Measurements from ENCODE around the gene CTXND1. TPM values are rescaled to one million over a fixed set of nuclear protein-coding genes. Genes with fewer than 3 reads are reported as not detected.
"Not testable (repeated sequence)": the region's sequence is repeated elsewhere in the genome, so short reads cannot be mapped to it uniquely, and the experiment has no call there.

CTXND1 gene
- total RNA-seq = not detected in 2 replicates
- not detected for polyA plus RNA-seq (2012)

DNA sequence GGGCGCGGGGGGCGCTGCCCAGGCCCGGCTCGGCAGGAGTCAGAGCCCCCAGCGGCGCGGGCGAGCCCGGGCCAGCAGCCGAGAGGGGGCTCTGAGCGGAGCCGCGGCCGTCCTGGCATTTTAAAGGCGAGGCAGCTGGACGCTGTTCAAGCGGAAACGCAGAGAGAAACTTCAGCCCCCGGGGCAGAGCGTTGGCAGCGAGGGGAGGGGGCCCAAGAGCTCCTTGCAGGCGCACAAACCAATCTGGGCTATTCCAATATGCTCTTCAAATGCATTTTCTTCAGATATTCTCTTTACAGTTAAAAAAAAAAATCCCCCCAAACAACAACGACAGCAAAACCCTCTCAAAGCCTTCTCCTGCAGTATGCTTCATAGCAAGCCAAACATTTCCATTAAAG is at the start of gene CTXND1:
Gene CTXND1 (minus strand): TSS at position 93 of the 398 bp plus-strand sequence. CDS start 50,264 bp downstream, outside the sequence.
- no peak for DNase-seq (ENCODE audit: low read depth)

DNA sequence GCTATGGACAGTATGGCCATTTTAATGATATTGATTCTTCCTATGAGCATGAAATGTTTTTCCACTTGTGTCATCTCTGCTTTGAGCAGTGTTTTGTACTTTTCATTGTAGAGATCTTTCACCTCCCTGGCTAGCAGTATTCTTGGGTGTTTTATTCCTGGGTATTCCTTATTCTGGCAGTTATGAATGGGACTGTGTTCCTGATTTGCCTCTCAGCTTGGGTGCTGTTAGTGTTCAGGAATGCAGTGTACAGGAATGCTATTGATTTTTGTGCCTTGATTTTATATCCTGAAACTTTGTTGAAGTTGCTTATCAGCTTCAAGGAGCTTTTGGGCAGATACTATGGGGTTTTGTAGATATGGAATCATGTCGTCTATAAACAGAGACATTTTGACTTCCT is 49.5 kb upstream of the CTXND1 start:
- DNase-seq (ENCODE audit: low read depth) = no peak

DNA sequence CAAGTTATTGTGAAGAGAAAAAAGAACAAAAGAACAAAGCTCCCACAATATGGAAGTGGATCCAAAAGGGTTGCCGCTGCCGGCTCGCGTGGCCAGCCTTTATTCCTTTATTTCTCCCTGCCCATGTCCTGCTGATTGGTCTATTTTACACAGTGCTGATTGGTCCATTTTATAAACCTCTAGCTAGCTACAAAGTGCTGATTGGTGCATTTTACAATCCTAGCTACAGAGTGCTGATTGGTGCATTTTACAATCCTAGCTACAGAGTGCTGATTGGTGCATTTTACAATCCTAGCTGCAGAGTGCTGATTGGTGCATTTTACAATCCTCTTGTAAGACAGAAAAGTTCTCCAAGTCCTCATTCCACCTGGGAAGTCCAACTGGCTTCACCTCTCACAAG is 43.8 kb upstream of the CTXND1 start:
- not testable (repeated sequence) for DNase-seq (ENCODE audit: low read depth)

DNA sequence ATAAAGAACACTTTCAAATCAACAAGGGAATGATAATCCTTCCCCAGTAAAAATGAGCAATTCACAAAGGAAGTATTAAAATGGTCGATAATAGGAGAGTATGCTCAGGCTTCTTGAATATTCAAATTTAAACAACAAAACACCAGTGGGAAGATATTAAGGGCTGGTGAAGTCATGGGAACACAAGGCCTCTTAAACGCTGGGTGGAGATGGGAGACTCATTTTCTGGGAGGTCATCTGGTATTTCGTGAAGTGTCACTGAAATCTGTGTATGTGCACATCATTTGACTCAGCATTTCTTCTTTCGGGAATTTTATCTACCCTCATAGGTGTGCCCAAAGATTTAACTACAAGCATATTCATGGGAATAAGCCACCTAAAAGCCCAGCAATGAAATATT is 40.1 kb upstream of the CTXND1 start:
- no peak for DNase-seq (ENCODE audit: low read depth)

DNA sequence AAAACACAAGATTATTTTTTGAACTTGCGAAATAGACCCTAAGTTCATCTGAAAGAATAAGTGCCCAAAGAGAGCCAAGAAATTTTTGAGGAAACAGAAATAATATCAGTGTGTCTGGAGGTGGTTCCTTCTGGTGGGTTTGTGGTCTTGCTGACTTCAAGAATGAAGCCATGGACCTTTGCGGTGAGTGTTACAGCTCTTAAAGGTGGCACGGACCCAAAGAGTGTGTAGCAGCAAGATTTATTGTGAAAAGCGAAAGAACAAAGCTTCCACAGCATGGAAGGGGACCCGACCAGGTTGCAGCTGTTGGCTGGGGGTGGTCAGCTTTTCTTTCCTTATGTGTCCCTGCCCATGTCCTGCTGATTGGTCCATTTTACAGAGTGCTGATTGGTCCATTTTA is 38.9 kb upstream of the CTXND1 start:
- DNase-seq (ENCODE audit: low read depth) = not testable (repeated sequence)

DNA sequence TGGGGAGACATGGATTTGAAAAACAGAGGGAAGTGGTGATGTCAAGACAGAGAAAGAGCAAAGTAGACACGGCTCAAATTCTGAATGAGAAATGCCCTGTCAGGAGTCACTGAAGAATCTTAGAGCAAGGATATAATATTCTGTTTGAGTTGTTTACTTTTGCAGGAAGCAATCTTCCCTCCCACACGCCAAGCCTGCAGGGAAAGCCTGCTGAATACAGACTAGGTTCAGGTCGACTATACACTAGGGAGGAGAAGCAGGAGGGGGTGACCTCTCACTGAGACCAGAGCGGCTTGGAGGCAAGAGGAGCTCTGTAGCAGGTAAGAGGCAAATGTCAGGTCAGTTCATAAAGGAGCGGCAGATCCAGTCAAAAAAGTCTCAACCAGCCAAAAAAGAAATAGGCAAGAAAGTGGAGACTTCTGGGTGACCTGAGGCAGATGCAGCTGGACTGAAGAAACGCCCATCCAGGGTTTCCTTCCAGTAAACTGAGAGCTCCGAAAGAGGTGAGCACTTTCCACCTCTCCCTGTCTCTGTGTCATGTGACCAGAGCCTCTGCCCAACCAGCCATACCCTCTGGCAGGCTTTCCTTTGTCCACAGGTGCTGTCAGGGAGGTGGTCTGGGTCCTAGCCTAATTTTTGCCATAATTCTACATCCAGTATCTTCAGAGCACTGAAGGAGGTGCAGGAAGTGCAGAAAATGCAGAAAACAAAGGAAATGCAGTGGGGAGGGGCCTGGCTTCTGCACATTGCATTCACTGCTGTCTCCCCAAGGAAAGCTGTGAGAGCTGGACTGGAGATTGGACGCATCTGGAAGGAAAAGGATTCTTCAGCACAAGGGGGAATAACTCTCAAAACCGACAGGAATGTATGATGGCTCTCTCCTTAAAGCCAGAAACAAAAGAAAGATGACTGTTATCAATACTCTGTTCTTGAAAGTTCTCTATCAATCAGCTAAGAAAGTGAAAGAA is 37.8 kb upstream of the CTXND1 start:
- DNase-seq (ENCODE audit: low read depth) = no peak

DNA sequence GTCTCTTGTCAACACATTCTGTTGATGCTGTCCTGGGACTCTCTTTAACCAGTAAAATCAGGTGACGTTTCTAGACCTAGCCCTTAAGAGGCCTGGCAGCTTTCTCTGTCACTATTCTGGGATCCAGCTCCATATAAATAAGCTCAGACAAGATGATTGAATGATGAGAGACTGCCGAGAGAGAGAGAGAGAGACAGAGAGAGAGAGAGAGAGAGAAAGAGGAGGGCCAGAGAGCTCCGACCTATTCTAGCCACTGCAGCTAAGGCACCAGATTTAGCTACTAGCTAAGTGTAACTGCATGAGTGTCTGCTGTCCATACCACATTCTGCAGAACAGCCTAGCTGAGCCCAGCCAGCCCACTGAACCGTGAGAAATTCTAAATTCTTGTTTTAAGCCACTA is 36.1 kb upstream of the CTXND1 start:
- DNase-seq (ENCODE audit: low read depth) = peak; percentile 3

DNA sequence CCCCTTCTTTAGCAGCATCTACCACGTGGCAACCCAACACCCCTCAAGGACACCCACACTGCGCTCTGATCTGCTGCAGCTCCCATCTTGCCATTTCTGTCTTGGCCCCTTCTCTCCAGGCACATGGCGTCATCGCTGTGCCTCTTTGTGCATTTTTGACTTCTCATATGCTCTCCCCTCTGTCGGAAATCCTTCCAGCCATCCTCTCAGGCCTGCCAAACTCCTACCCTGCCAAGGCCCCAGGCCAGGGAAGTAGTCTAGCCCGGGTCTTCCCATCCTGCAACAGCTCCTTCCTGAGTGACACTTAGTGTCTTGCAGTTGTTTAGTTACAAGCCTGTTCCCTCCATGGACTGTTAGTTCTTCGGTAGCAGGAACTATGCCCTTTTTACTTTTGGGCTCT is 34.0 kb upstream of the CTXND1 start:
- DNase-seq (ENCODE audit: low read depth) = no peak

DNA sequence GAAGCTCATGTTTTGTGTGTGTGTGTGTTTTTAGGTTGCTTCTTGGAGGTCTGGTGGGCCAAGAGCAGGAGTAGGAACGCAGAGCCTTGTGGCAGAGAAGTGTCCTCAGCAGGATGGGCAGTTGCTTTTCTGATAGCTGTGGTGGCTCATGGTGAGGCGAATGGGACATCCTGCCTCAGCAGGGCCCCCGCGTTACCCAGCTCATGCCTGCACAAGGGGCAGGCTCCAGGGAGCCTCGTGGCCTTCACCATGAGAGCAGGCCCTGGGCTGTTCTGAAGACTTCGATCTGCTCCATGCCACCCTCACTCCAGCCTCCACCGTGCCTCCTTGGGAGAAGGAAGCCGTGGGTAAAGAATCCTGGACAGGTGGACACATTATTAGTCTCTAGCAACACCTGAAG is 33.4 kb upstream of the CTXND1 start:
- no peak for DNase-seq (ENCODE audit: low read depth)

DNA sequence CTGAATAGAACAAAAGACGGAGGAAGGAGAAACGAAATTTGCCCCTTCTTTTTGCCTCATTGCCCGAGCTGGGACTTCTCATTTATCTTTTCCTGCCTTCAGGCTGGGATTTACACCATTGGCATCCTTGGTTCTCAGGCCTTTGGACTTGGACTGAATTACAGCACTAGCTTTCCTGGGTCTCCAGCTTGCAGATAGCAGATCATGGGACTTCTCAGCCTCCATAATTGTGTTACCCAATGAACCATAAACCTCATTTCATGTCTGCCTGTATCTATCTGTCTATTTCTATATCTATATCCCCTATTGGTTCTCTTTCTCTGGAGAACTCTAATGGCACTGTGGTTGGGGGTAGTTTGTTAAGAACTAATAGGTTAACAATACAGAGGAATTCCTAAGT is 31.5 kb upstream of the CTXND1 start:
- DNase-seq (ENCODE audit: low read depth) = no peak

DNA sequence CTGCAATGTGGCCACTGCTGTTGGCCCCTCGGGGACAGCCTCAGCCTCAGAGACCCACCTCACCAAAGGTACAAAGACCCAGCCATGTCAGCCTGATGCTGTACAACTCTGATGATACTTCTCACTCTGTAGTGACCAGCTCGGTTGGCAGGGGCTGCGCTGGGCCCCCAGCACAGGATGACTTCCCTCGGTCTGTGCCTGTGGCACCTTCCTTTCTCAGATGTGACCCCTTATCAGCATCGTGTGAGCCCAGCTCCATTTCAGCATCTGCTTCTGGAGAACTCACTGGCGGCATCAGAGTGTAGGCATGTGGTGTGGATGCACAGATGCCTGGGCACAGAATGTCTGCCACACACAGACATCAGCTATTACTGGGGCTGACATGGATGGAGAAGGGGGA is 25.1 kb upstream of the CTXND1 start:
- no peak for DNase-seq (ENCODE audit: low read depth)

DNA sequence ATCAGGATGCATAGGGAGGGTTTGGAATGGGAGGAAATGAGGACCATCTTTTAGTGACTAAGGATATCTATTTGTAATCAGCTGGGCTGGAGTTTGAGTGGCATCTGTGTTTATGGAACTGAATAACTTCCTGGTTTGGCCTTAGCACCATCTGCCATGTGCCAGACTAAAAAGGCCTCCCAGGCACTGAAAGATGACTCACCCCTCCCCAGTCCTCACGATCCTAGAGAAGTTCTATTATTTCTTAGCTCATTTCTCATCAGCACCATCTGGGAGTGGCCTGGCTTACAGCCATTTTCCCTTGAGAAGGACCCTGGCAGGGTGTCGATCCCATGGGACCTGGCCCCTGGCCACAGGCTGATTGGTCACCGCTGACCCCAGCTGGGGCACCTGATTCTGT is 23.9 kb upstream of the CTXND1 start:
- peak; percentile 49 for DNase-seq (ENCODE audit: low read depth)

DNA sequence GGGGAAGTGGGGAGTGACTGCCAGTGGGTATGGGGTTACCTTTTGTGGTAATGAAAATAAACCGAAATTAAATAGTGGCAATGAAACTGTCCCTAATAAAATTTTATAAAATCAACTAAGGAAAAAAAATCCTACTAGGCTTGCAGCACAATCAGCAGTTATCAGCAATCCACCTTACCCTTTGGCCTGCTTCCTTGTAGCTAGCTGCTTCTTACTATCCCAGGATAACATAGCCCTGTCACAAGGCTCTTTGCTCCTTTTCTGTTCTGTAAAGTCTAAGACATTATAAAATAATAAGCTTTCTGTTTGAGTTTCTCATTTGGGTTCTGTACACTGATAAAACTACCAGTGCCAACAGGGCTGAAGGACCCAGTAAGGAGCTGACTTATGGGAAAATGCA is 23.0 kb upstream of the CTXND1 start:
- DNase-seq (ENCODE audit: low read depth) = no peak

DNA sequence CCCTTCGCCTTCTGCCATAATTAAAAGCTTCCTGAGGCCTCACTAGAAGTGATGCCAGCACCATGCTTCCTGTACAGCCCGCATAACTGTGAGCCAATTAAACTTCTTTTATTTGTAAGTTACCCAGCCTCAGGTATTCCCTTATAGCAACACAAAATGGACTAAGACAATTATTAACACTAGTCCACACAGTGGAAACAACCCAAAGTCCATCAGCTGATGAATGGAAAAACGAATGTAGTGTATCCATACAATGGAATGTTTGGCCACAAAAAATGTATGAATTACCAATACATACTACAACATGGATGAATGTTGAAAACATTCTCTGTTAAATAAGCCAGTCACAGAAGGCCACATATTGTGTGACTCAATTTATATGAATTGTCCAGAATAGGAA is 22.5 kb upstream of the CTXND1 start:
- no peak for DNase-seq (ENCODE audit: low read depth)

DNA sequence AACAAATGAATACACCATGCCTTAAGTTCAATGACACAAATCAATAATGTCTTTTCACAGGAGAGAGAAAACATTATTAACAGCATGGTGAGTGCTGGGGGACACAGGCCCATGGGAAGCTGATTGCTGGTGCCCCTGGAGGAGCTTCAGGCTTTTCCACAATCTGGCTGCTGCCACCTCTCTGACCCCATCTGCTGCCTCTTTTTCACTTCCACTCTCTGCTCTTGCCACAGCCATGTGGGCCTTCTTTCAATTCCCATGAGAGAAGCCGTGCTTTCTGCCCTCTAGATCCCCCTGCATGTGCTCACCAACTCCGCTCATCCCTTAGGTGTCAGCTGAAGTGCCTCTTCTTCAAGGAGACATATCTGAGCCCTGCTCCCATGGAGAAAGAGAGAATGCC is 21.0 kb upstream of the CTXND1 start:
- no peak for DNase-seq (ENCODE audit: low read depth)

DNA sequence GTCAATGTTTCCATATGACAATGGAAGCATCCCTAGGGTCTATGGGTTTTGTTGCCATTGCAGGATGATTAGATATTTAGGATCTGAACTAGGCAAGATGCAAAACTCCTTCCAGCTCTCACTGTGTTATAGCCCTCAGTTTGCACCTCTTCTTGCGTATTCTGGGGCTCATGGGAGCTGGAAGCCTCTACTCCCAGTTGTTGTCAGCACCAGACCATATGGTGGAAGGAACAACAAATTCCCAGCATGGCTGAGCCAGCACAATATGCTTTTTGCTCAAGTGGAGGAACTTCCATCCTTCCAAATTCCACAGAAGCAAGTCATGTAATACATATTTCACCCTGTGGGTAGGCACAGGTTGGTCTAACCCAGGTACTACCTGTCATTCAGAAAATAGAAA is 18.5 kb upstream of the CTXND1 start:
- DNase-seq (ENCODE audit: low read depth) = no peak

DNA sequence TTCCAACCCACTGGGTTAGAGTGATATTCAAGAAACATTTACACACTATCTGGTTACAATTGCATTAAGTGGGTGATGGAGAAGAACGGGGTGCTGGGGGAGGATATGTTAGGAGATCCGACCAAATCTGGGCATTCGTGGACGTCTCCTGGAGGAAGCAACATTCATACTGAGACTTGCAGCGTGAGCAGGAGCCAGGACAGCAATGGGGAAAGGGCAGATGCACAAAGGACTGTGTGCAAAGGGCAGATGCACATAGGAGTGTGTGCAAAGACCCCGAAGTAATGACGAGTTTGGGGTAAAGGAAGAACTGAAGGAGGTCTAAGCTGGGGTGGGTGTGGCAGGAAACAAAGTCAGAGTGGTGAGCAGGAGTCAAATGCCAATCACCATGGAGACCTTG is 16.1 kb upstream of the CTXND1 start:
- DNase-seq (ENCODE audit: low read depth) = no peak

DNA sequence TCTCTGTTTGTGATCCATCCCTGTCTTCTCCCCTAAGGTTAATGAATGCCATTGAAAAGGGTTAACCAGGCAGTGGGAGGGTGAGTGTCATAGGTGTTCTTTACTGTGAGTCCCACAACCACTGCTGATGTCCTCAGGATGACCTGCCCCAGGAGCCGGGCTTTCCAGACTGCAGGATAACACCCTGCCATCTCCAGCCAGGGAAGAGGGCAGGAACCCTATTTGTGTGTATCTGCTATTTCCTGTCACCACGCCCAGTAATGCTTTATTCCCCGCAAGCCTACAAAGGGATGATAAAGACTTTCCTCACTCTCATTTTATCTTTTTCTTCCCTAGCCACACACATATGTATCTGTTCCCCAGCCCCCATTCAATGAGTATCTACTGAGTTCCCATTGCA is 15.6 kb upstream of the CTXND1 start:
- no peak for DNase-seq (ENCODE audit: low read depth)

DNA sequence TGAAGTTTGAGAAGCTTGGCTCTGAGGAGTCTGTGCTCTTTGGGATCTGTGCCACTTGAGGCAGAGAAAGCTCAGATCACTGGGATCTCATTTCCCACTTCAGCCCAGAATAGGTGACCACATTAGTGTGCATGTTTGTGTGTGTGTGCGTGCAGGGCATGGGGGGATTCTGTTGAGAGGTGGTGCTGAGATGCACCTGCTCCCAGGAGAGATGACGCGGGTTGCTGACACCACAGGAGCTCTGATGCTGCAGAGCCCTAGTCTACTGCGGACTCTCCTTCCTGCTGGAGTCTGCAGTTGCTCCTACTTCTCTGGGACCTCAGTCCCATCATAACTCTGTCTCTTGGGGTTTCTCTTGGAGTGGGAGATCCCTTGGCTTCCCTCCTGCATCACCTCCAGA is 14.7 kb upstream of the CTXND1 start:
- DNase-seq (ENCODE audit: low read depth) = no peak

DNA sequence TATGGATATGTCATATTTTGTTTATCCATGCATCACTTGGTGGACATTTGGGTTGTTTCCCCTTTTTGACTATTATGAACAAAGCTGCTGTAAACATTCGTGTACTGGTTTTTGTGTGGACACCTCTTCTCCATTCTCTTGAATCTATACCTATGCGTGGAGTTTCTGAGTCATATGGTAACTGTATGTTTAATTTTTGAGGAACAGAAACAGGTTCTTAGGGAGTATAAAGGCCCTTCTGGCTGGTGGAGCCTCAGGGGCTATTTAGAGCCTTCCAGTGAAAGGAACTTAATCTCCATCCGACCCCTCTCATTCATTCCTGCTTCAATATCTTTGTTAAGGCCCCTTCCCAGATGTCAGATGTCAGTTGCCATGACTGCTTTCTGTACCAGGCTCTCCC is 14.1 kb upstream of the CTXND1 start:
- DNase-seq (ENCODE audit: low read depth) = no peak

DNA sequence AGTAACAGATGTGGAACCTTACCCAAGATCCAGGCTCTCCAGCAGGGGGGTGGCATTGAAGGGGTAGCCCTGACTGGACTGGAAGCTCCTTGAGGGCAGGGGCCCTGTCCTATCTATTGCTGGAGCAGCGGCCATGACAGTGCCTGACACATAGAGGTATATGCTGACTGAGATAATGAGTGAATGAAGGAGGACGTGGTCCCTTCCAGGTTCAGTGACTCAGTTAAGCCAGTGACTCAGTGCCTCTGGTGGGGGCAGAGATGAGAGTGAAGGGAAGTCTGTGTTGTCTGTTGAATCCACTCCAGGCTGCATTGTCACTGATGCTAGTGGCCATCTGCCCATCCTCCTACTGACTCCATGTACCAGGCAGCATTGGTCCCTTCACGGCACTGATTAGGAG is 13.0 kb upstream of the CTXND1 start:
- DNase-seq (ENCODE audit: low read depth) = no peak

DNA sequence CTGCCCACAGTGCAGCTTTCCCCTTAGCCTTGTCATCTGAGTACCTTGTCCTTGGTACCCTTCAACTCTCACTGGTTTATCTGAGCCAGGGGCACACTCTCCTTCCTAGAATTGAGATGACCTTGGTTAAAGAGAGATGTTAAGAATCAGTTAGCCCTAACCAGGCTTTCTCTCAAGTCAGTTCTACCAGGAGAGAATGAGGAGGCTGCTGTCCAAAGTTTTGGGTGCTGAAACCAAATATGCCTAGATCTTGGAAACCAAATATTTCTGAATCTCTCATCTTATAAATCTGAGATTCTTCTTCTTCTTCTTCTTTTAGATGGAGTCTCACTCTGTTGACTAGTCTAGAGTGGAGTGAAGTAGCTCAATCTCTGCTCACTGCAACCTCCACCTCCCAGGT is 12.0 kb upstream of the CTXND1 start:
- DNase-seq (ENCODE audit: low read depth) = peak; percentile 18

DNA sequence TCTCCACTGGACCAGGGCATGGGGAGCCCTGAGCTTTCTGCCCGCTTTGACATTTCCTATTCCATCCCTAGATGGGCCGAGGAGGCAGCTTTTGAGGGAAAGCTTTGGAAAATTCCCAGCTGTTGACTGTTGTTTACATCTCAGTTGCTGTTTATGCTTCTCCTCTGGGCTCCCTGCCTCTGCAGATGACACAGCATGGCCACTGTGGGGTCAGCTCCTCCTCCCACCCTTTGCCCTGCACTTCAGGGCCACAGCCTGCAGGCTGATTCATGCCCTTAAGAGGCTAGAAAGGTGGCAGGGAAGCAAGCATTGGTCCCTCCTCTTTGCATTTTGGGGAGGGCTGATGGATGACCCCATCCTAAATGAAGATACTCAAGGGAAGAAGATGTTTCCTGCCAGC is 8.5 kb upstream of the CTXND1 start:
- no peak for DNase-seq (ENCODE audit: low read depth)
